NT2/D1 (cell line): ENCODE results near the gene ADM2.

Experiments
- YY1 ChIP-seq: IDR thresholded peaks from 2 replicates; pipeline ENCODE4 v1.6.1; 2011; ENCODE audit not compliant: insufficient read length, insufficient read depth
- ZNF274 ChIP-seq: IDR thresholded peaks from 2 replicates; pipeline ENCODE4 v1.6.1; 2011; ENCODE audit warnings: mild to moderate bottlenecking, low read depth, low read length

DNA sequence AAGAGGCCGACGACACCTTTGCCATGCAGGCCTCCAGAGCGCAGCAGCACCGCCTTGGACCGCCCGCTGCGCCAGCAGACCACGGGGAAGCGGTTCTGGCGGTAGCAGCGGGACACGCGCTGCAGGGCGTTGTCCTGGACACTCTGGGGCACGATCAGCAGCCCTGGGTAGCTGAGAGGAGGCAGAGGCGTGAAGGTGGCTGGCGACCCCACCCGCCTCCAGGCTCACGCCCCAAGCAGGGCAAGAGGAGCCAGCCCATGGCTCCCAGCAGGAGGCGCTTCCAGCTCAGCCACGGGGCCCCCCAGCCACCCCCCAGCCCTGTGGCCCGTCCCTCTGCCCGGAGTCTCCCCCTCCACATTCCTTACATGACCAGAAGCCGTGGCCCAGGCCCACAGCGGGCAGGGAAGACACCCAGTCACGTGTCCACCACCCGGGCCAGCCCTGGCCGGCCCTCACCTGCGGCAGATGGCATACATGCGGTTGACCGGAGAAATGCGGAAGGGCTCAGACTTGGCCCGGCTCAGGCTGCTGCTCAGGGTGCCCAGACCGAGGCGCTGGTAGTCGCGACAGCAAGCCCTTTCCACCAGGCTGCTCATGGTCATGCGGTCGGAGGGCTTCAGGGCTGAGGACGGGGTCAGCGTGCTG lies 21.7 kb upstream of the ADM2 start:
- TF ChIP-seq YY1 (no peak), ZNF274 (no peak)
